NCI-H1436 treated with DMSO at 0.1 percent for 48 hours (cell line): Measurements from ENCODE around the gene WDR20.
"Not testable (repeated sequence)": the region's sequence is repeated elsewhere in the genome, so short reads cannot be mapped to it uniquely, and the experiment has no call there.

Experiments
- DNase-seq: peaks from one replicate; lab custom pipeline; 2025; lab: John Stamatoyannopoulos, UW

WDR20 gene

GRCh38 chr14:102238766-102239165 is 99.1 kb downstream of the WDR20 start:
- DNase-seq: no peak

- DNase-seq: no peak
Observed at GRCh38 chr14:102239231-102239630, 99.5 kb downstream of the WDR20 start.

- not testable (repeated sequence) for DNase-seq
Observed at GRCh38 chr14:102240481-102240880, 100.8 kb downstream of the WDR20 start.

GRCh38 chr14:102241147-102241546 is 101.5 kb downstream of the WDR20 start:
- DNase-seq: no peak

- DNase-seq: not testable (repeated sequence)
Observed at GRCh38 chr14:102243795-102244194, 104.1 kb downstream of the WDR20 start.

- DNase-seq: no peak
Observed at GRCh38 chr14:102246071-102246470, 106.4 kb downstream of the WDR20 start.

- DNase-seq: no peak
Observed at GRCh38 chr14:102248121-102248520, 108.4 kb downstream of the WDR20 start.

- no peak for DNase-seq
Observed at GRCh38 chr14:102249041-102249440, 109.3 kb downstream of the WDR20 start.

- no peak for DNase-seq
Observed at GRCh38 chr14:102249981-102250380, 110.3 kb downstream of the WDR20 start.

GRCh38 chr14:102250636-102251035 is 110.9 kb downstream of the WDR20 start:
- DNase-seq: no peak

- DNase-seq: no peak
Observed at GRCh38 chr14:102251161-102251560, 111.5 kb downstream of the WDR20 start.

GRCh38 chr14:102252834-102253801 is 113.4 kb downstream of the WDR20 start:
- DNase-seq: no peak

- DNase-seq: no peak
Observed at GRCh38 chr14:102255401-102256190, 115.9 kb downstream of the WDR20 start.

- no peak for DNase-seq
Observed at GRCh38 chr14:102256716-102257115, 117.0 kb downstream of the WDR20 start.

- DNase-seq: no peak
Observed at GRCh38 chr14:102258136-102258535, 118.4 kb downstream of the WDR20 start.
